GM19025 (cell line): ENCODE results near the gene AHRR.

Source experiments
- ATAC-seq: cut with Tn5 transposase; IDR thresholded peaks from one replicate; pipeline ENCODE4 v1.9.1; 2021; ENCODE audit warnings: mild to moderate bottlenecking, low read depth, moderate library complexity; ENCODE audit not compliant: unreplicated experiment

AHRR gene

DNA sequence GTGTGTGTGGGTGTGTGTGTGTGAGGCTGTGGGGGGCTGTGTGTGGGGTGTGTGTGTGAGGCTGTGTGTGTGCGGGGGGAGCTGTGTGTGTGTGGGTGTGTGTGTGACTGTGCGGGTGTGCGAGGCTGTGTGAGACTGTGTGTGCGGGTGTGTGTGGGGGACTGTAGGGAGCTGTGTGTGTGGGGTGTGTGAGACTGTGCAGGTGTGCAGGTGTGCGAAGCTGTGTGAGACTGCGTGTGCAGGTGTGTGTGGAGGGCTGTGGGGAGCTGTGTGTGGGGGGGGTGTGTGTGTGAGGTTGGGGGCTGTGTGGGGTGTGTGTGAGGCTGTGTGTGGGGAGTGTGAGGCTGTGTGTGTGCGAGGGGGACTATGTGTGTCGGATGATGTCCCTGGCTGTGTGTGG, 23.2 kb downstream of the AHRR start:
- no peak for ATAC-seq

DNA sequence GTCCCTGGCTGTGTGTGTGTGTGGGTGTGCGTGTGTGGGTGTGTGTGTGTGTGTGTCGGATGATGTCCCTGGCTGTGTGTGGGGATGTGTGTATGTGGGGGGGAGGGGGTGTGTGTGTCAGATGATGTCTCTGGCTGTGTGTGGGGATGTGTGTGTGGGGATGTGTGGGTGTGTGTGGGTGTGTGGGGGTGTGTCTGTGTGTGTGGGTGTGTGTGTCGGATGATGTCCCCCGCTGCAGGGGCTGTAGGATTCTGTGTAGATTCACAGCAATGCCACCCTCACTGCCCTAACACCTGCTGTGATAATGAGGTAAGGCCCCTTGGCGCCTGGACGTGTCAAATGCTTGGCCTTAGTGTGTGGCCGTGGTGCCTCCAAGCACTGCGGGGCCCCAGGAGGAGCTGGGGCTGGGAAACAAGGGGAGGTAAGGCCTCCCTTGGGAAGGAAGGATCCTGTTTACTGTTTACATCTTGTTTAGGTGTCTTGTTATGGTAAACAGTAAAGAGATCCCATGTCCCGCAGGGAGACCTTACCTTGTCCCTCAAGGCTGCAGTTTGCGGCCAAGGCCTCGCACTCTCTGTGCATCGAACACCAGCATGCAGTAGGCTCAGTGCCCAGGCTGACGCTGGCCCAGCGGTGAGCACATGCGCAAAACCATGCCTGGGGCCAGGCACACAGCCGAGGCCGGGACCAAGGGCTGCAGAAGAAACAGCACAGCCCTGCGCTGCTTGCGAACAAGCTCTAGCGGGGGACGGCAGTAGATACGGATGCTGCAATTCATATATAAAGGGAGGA, 24.1 kb downstream of the AHRR start:
- no peak for ATAC-seq

DNA sequence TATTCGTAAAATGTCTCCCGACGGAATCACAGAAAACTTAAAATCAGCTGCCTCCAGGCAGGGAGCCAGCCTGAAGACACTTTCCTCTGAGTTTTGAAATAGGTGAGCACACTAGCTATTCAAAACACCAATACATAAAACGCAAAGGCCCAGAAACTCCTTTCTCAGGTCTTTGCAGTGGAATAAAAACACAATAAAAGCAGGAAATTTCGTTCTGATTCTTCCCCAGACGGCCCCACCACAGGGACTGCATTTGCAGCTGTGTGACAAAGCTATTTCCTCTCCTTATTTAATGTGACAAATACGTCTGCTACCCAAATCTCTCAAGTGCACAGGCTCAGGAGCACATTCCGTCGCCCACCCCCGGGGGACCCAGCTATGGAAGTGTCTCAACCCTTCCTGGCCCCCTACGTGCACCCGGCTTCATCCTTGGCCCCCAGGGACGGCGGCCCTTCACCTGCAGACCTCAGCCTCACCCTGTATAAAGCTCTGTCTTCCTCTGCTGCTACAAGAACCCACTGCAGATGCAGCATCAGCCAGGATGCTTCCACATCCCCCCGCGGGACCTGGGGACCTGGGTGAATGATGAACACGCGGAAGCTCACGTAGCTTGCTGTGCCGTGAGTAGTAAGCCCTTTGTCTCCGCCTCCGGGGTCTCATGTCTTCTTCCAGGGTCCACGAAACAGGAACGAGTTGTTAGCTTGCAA, 24.9 kb downstream of the AHRR start:
- ATAC-seq = no peak

DNA sequence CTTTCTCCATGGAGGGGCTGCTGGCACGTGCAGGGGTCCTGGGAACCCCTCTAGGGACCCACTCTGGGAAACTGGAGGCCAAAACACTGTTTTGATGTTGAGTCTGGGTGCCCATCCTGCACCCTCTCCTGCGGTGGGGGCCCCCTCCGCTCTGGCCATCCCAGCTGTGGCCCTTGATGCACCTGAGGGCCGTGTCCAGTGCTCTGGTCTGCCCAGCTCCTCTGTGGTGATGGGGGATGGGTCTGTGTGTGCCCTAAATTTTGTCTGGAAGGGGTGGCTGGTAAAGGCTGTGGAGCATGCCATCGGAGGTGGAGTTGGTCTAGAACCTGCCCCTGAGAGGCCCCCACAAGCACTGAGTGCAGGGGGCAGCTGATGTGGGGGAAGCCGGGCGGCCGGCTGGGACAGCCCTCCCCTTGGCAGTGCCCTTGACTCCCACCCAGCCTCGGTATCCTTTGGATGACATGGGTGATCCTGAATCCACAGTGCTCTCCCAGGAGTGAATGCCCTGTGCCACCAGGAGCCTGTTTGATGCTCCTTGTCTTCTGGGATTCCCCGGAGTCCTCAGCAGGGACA, 26.3 kb downstream of the AHRR start:
- ATAC-seq = no peak

DNA sequence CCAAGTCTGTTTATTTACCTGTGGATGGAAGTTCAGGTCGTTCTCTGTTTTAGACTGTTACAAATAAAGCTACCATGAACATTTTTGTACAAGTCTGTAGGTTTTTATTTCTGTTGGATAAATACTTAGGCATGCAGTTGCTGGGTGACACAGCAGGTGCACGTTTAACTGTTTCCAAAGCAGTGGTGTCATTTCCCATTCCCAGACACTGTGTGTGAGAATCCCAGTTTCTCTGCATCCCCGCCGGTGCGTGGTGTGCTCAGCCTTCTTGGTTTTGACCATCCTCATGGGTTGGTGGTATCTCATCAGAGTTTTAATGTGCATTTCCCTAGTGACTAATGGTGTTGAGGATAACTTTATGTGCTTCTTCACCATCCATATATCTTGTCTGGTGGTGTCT, 27.2 kb downstream of the AHRR start:
- ATAC-seq = no peak

DNA sequence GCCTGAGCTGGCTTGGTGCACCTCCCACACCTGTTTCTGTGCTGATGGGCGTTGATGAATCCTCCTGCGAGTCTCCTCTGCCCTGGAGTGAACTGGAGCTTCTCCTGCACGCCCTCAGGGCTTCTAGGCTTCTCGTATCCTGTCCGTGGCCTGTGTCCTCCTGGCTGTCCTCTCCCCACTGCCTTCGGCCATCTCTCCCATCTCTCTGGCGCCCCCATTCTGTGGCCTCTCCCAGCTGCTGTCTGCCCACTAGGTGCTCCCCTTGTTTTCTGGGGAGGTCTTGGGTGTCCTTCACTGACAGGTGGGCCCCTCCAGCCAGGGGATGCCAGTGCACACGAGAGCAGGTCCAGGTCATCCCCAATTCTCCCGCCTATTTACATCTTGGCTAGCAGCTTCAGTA, 28.8 kb downstream of the AHRR start:
- no peak for ATAC-seq

DNA sequence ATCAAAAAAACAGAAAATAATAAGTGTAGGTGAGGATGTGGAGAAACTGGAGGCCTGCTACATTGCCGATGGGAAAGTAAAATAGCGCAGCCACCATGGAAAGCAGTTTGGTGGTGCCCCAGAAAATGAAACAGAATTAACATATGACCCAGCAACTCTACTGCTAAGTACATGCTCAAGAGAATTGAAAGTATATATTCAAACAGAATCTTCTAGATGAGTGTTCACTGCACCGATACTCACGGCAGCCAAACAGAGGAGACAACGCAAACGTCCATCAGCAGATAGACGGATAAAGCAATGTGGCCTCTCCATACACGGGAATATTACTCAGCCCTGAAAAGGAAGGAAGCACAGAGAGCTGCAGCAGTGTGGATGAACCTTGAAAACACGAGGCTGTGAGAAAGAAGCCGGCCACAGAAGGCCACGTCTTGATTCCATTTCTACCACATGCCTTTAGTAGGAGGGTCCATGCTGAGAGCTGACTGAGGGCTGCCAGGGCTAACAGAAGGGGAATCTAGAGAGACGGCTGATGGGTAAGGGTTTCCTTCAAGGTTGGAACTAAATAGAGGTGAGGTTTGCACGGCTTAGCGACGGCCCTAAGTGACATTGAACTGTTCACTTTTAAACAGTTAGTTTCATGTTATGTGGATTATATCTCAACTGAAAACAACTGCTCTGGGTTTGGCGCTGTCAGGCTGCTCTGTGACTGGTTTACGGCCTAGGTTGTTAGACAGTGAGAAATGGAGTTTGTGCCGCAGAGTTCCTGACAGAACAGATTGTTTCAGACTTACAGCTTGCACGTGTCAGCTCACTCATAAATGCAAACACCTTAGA, 29.8 kb downstream of the AHRR start:
- no peak for ATAC-seq

DNA sequence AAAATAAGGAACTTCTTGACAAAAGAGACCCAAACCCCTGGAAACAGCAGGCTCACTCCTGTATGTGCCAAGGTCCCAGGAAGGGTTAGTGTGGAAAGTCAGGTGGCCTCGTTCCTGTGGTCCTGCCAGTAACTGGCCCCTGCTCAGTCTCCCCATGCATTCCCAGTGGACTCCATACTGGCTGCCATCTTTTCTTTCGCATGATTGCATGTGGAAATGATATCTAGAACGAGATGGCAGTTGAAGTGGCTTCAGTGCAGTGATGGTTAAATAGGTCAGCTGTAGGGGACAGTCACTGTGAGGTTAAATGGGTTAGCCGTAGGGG, 30.4 kb downstream of the AHRR start:
- ATAC-seq = no peak

DNA sequence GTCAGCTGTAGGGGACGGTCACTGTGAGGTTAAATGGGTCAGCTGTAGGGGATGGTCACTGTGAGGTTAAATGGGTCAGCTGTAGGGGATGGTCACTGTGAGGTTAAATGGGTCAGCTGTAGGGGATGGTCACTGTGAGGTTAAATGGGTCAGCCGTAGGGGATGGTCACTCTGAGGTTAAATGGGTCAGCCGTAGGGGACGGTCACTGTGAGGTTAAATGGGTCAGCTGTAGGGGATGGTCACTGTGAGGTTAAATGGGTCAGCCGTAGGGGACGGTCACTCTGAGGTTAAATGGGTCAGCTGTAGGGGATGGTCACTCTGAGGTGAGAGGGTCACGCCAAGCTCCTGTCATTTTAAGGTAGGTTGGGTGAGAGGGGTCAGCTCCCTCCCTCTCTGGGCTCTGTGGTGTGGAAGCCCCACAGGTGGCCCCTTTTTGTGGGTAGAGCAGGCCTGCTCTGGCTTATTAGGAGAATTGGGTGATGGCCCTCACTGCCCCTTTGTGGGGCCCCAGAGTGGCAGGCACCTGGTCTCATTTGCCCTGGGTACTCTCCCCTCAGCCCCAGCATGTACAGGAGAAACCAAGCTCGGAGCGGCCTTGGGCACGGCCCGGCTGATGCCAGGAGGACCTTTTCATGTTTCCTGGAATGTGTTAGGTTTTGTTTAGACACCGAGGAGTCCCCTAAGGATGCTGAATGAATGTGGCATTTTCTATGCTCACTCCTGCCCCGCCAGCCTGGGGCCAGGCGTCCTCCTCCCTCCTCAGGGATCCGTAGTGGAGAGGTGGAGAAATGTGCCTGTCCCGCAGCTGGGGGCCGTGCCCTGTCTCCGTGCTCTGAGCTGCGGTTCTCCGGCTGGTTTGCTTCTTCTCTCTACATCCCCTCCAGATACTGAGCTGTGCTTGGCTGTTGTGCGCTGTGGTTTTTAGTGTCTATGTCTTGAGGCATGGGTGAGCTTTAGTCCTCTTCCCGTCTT, 31.4 kb downstream of the AHRR start:
- ATAC-seq = no peak

DNA sequence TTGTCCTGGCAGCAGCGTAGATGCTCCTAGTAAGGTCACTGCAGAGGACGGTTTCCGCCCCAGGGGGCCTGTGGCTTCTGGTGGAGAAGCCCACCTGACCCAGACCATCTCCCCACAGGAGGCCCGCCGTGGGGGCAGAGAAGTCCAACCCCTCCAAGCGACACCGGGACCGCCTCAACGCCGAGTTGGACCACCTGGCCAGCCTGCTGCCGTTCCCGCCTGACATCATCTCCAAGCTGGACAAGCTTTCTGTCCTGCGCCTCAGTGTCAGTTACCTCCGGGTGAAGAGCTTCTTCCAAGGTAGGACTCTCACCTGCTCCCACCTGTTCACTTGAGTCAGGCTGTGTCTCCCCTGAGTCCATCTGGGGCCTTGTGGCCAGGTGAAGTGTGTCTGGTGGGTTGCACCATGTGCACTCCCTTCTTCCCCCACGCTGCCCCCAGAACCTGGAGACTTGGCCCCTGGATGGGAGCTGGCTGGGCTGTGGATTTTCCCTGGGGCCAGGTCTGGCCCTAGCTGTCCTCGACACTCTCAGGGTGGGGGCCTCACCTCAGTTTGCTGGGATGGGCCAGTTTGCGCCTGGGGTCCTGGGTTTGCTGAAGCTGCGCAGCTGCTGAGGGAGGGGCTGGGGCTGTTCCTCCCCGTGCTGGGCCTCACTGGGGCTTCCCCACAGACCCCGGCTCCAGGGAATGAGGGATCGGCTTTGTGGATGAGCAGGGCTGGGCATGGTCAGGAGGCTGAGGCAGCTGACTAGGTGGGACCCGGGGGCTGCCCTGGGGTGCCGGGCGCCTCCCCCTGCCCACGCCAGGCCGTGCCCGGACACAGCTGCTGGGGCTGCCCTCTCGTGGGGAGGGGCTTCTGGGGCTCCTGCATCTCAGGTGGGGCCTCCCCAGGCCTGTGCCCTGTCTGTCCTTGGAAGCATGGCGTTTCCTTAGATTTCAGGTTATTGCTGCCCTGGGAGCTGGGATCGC, 32.4 kb downstream of the AHRR start:
- ATAC-seq = no peak

DNA sequence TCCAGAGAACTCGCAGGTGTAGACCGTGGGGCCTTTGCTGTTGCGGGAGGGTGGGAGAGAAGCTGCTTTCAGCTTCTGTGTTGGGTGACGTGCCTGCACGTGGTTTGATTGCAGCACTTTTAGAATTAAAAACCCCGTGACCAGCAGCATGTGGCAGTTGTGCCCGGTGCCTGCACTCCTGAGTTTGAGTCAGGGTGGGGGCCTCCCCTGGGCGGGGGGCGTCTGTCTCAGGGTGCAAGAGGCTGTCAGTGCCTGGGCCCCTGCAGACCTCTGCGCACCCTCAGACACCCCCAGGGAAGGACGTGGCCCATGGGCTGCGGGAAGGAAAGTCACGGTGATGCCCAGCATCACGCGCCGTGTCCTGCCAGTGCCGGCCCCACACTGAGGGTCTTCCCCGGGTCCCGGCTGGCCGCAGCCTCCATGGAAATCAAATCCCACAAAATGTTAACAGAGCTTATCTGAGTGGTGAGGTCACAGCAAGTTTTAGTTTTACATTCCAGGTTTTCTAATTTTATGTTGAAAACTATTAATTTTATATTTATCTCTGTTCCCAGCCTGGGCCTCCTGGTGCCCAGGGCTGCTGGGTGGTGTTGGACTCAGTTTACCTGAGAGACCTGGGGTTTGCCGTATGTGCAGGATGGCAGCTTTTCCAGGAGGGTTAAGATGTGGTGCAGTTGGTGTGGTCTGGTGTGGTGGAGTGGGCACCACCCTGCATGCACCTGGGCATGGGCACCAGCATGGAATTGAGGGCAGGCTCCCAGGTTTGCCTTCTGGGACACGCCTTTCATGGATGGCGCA, 33.3 kb downstream of the AHRR start:
- ATAC-seq = no peak

DNA sequence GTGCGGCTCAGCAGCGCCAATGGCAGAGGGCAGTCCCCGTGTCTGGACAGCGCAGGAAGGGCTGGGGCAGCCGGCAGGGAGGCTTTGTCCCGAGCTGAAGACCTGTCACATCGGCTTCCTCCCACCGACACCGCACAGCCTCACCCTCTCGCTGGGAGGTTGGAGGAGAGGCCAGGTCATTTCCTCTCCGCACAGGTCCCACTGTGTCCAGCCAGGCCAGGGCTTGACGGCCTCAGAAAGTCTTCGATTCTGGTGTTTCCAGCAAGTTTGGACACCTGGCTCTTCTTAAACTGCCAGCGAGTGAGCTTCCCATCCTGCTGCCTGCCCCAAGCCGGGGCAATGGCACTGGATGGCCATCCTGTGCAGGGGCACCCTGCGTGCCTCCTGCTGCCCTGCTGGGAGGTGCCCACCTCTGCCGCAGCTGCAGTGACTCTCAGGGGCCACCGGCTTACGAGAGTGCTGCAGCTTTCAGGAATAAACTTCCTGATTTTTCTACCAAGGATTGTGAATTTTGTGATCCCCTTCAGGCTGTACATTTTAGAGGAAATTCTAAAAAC, 33.9 kb downstream of the AHRR start:
- ATAC-seq = no peak

DNA sequence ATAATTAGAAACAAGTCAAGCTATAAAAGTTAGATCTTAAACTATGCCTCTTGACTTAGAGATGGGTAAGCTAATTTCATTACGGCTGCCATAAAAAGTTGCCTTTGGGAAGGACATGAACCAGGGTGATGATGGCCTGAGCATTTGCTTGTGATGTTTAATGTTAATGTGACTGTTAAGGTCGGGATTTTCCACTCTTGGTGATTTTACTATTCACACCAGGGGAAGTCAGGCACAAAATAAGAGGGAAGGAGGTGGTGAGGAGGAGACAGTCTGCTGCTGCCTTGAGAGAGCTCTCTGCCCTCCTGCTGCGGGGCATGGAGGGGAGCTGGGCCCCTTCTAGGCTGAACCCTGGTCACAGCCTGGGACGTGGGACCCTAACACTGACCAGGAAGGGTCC, 34.4 kb downstream of the AHRR start:
- ATAC-seq = no peak

DNA sequence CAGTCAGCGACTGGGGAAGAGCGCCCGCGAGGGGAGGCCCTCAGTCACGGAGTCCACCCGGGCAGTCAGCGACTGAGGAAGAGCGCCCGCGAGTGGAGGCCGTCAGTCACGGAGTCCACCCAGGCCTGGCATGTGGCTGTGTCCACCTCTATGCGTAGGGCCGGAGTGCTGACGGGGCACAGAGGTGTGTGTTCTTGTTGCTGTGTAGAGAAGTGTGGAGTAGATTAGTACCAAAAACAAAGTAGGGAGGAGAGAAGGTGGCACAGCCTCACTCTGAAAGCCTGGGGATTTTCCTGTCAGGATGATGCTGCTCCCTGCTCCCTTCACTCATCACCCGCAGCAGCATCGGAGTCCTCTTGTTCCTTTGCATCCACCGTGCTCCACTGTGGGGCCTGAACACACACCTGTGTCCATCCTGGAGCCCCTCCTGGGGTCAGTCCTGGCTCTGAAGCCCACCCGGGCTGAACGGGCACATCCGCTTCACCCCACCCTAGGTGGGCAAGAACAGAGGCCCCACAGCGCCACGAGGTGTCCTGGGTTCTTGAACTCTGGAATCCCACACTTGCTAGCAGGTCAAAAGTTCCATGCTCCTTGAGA, 37.9 kb downstream of the AHRR start:
- no peak for ATAC-seq

DNA sequence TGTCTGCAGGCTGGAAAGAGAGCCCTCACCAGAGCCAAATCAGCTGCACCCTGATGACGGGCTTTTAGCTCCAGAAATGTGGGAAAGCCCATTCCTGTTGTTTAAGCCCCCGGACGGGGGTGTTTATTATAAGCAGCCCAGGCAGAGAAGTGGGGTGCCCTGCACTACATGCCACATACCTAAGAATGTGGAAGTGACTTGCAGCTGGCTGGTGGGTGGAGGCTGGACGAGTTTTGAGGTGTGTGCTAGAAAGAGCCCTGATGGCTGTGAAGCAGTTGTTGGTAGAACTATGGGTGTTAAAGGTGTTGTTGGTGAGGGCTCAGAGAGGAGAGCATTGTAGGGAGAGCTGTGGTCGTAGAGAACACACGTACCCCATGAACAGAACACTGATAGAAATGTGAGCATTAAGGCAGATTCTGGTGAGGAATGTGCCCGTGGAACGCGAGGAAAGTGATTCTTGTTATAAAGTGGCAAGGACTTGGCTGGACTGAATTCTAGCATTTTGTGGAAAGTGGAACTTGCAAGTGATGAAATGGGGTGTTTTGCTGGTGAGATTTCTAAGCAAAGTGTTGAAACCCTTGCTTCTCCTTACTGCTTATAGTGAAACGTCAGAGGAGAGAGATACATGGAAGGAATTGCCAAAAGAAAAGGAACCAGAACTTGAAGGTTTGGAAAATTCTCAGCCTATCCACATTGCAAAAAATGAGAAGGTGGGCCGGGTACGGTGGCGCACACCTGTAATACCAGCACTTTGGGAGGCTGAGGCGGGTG, 38.9 kb downstream of the AHRR start:
- ATAC-seq = no peak

DNA sequence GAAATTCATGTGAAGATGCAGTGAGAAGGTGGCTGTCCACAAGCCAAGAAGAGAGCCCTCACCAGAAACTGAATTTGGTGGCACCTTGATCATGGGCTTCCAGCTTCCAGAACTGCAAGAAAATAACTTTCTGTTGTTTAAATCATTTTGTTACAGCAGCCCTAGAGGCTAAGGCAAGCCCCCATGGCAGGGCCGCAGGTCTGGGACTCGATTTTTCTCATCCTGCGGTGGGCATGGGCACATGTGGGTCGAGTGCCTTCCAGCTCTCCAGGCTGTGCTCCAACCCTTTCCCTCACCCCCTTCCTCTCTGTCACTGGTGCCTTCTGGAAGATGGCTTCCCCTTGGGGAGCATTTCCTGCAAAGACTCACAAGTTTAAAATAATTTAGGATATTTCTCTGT, 40.7 kb downstream of the AHRR start:
- ATAC-seq = no peak
